UCSD-AML1 (cell line): Measurements from ENCODE around the gene PRSS48.
"Not testable (repeated sequence)": the region's sequence is repeated elsewhere in the genome, so short reads cannot be mapped to it uniquely, and the experiment has no call there.

Source experiments
- DNase-seq: peaks from one replicate; lab custom pipeline; 2025; ENCODE audit not compliant: unreplicated experiment; lab: John Stamatoyannopoulos, UW

Gene PRSS48

GRCh38 chr4:151276787-151277562 is at the start of gene PRSS48:
Gene PRSS48, plus strand, starts transcription at chr4:151277161. Its CDS starts 12 bp downstream, at chr4:151277173.
- DNase-seq: peak; percentile 59

GRCh38 chr4:151227172-151227571 is 49.8 kb upstream of the PRSS48 start:
- DNase-seq: no peak

GRCh38 chr4:151227731-151228130 is 49.2 kb upstream of the PRSS48 start:
- no peak for DNase-seq

- DNase-seq: no peak
Observed at GRCh38 chr4:151228189-151229119, 48.5 kb upstream of the PRSS48 start.

- no peak for DNase-seq
Observed at GRCh38 chr4:151231915-151232595, 44.9 kb upstream of the PRSS48 start.

GRCh38 chr4:151233600-151233999 is 43.4 kb upstream of the PRSS48 start:
- DNase-seq: no peak

GRCh38 chr4:151235373-151235772 is 41.6 kb upstream of the PRSS48 start:
- not testable (repeated sequence) for DNase-seq

- DNase-seq: no peak
Observed at GRCh38 chr4:151236036-151236435, 40.9 kb upstream of the PRSS48 start.

- DNase-seq: no peak
Observed at GRCh38 chr4:151238477-151238876, 38.5 kb upstream of the PRSS48 start.

- no peak for DNase-seq
Observed at GRCh38 chr4:151239608-151240007, 37.4 kb upstream of the PRSS48 start.

GRCh38 chr4:151242305-151242704 is 34.7 kb upstream of the PRSS48 start:
- DNase-seq: no peak

- DNase-seq: no peak
Observed at GRCh38 chr4:151246742-151247141, 30.2 kb upstream of the PRSS48 start.

- no peak for DNase-seq
Observed at GRCh38 chr4:151247395-151247794, 29.6 kb upstream of the PRSS48 start.

- no peak for DNase-seq
Observed at GRCh38 chr4:151248519-151248918, 28.4 kb upstream of the PRSS48 start.

- DNase-seq: no peak
Observed at GRCh38 chr4:151250706-151251105, 26.3 kb upstream of the PRSS48 start.

- no peak for DNase-seq
Observed at GRCh38 chr4:151251603-151252304, 25.2 kb upstream of the PRSS48 start.

- DNase-seq: not testable (repeated sequence)
Observed at GRCh38 chr4:151255226-151255625, 21.7 kb upstream of the PRSS48 start.

GRCh38 chr4:151255680-151256079 is 21.3 kb upstream of the PRSS48 start:
- DNase-seq: not testable (repeated sequence)

GRCh38 chr4:151256134-151256533 is 20.8 kb upstream of the PRSS48 start:
- DNase-seq: no peak

- no peak for DNase-seq
Observed at GRCh38 chr4:151257704-151258103, 19.3 kb upstream of the PRSS48 start.

GRCh38 chr4:151259752-151260151 is 17.2 kb upstream of the PRSS48 start:
- DNase-seq: no peak
